GM12878 (cell line): ENCODE measurements around the gene CNR1. TPM values are rescaled to one million over a fixed set of nuclear protein-coding genes. Genes with fewer than 3 reads are reported as not detected.

Experiments
- ATAC-seq: fragments of 200-7000 bp; cut with Tn5 transposase; 3 replicates; pipeline ENCODE4 v1.9.1; 2020; ENCODE audit warnings: mild to moderate bottlenecking, moderate library complexity
- BruUV-seq: library from RNA; stranded (reverse); fragments of 400-500 nt; replicated peaks from 2 replicates; lab custom pipeline; 2021; lab: Mats Ljungman, UMichigan
- CTCF ChIA-PET: fragments of 300-600 bp; sonication (Branson Sonifier 250); formaldehyde crosslinking; extraction: SDS; loops from one replicate; lab custom pipeline; 2021; ENCODE audit warnings: inconsistent platforms; lab: Yijun Ruan, JAX
- POLR2A ChIA-PET: fragments of 350-600 bp; formaldehyde crosslinking; extraction: SDS; loops from one replicate; lab custom pipeline; 2021; ENCODE audit warnings: inconsistent platforms; lab: Charles Lee
- RAD21 ChIA-PET: fragments of 300-600 bp; sonication (Branson Sonifier 250); formaldehyde crosslinking; loops from one replicate; lab custom pipeline; 2023; ENCODE audit warnings: antibody characterized with exemption; ENCODE audit not compliant: unreplicated experiment; lab: Charles Lee
- SMC1A ChIA-PET: fragments of 300-600 bp; sonication (Branson Sonifier 250); formaldehyde crosslinking; loops from one replicate; lab custom pipeline; 2023; ENCODE audit not compliant: unreplicated experiment, uncharacterized antibody; lab: Charles Lee
- DNase-seq: peaks from one replicate; pipeline ENCODE4 v3.0.0-alpha.2; 2011; ENCODE audit warnings: low read depth, low spot score
- FAIRE-seq: peaks from 3 replicates; lab custom pipeline; 2011; peaks lifted over from hg19 to GRCh38; lab: Jason Lieb, UNC
- H2AFZ ChIP-seq: 2 replicates; pipeline ENCODE4 v1.6.0; 2011; ENCODE audit warnings: low read depth, low read length, control low read depth; ENCODE audit not compliant: control insufficient read depth
- H3K27ac ChIP-seq: 2 replicates; pipeline ENCODE4 v1.5.1; 2011; ENCODE audit warnings: control low read depth; ENCODE audit not compliant: control insufficient read depth, insufficient read depth
- H3K27me3 ChIP-seq, 2 experiments: replicated peaks in 1 of 2; 2 replicates each; pipeline versions ENCODE4 v1.6.0 to v1.6.1; 2011; ENCODE audit warnings: low read length in 1 of 2; ENCODE audit not compliant: control insufficient read depth in 2 of 2, insufficient read depth in 2 of 2
- H3K36me3 ChIP-seq, 2 experiments: 2 replicates each; pipeline ENCODE4 v1.5.1; 2011; ENCODE audit warnings: low read length in 1 of 2; ENCODE audit not compliant: control insufficient read depth in 2 of 2, insufficient read depth in 2 of 2
- H3K4me1 ChIP-seq: 2 replicates; pipeline ENCODE4 v1.6.1; 2011; ENCODE audit warnings: mild to moderate bottlenecking, low read length, moderate library complexity, mixed read lengths; ENCODE audit not compliant: control insufficient read depth, insufficient read depth
- H3K4me2 ChIP-seq: 2 replicates; pipeline ENCODE4 v1.6.0; 2011; ENCODE audit warnings: control low read depth; ENCODE audit not compliant: control insufficient read depth, insufficient read depth
- H3K4me3 ChIP-seq: fragments of 200-600 bp; sonication (generic); 2 replicates; pipeline ENCODE4 v1.5.1; 2016
- H3K79me2 ChIP-seq: 2 replicates; pipeline ENCODE4 v1.6.0; 2011; ENCODE audit warnings: low read length; ENCODE audit not compliant: control insufficient read depth, insufficient read depth
- H3K9ac ChIP-seq: 2 replicates; pipeline ENCODE4 v1.8.0; 2011; ENCODE audit warnings: low read length, control low read depth, mixed read lengths; ENCODE audit not compliant: control insufficient read depth, insufficient read depth
- H3K9me3 ChIP-seq: replicated peaks from 3 replicates; pipeline ENCODE4 v1.5.1; 2011; ENCODE audit warnings: mild to moderate bottlenecking, low read length; ENCODE audit not compliant: control insufficient read depth, insufficient read depth
- H4K20me1 ChIP-seq: 2 replicates; pipeline ENCODE4 v1.6.0; 2011; ENCODE audit not compliant: control insufficient read depth, insufficient read depth
- BRCA1 ChIP-seq: IDR thresholded peaks from 2 replicates; pipeline ENCODE4 v1.6.1; 2011; ENCODE audit warnings: low read depth, low read length, improper control_type of control experiment
- FOXM1 ChIP-seq: IDR thresholded peaks from 2 replicates; pipeline ENCODE4 v1.6.1; 2012; ENCODE audit warnings: low read depth, mild to moderate bottlenecking, inconsistent platforms, low read length, moderate library complexity
- HDAC2 ChIP-seq: fragments of 200-600 bp; sonication (generic); IDR thresholded peaks from 2 replicates; pipeline ENCODE4 v1.6.1; 2017
- MEF2B ChIP-seq: fragments of 450-650 bp; IDR thresholded peaks from 2 replicates; pipeline ENCODE4 v1.6.1; 2018; ENCODE audit warnings: mild to moderate bottlenecking, moderate library complexity; ENCODE audit not compliant: partially characterized antibody, poor library complexity, severe bottlenecking
- RAD21 ChIP-seq: IDR thresholded peaks from 2 replicates; pipeline ENCODE4 v1.6.1; 2011; ENCODE audit warnings: mild to moderate bottlenecking, low read depth, low read length, moderate library complexity; ENCODE audit not compliant: insufficient read depth
- SP1 ChIP-seq: IDR thresholded peaks from one replicate; pipeline ENCODE4 v1.6.1; 2011; ENCODE audit warnings: low read depth, low read length
- TAF1 ChIP-seq: IDR thresholded peaks from 2 replicates; pipeline ENCODE4 v1.6.1; 2011; ENCODE audit warnings: mild to moderate bottlenecking, low read depth, low read length, borderline replicate concordance
- WGBS: methylation state at CpG from one replicate; pipeline ENCODE4 v1.1.6; 2016; ENCODE audit warnings: low lambda C conversion rate; ENCODE audit not compliant: insufficient replicate concordance, insufficient coverage; ENCODE audit errors: missing lambda C conversion rate; 5-methylcytosine and 5-hydroxymethylcytosine counted together
- in situ Hi-C: fragments of 300-500 bp; cut with MboI; formaldehyde crosslinking; loops from 9 replicates; pipeline ENCODE4 v1.14.3; 2018; ENCODE audit warnings: mixed read lengths
- intact Hi-C: fragments of 100-400 bp; cut with micrococcal nuclease; formaldehyde crosslinking; loops from one replicate; pipeline ENCODE4 v1.14.2; 2022; ENCODE audit not compliant: unreplicated experiment
- polyA plus RNA-seq, 11 experiments: library from polyadenylated mRNA; depleted of rRNA in 4 of 11; unstranded in 6 of 11; stranded (reverse) in 5 of 11; fragments of >200 nt; fragmentation: Nextera tagmentation in 4 of 11; fragmentation: Illumina TruSeq in 1 of 11; extraction: Ambion mirVana in 4 of 11; extraction: Trizol in 1 of 11; gene quantifications; 1 replicate in 1 of 11; 2 replicates in 10 of 11; pipeline versions ENCODE4 v1.2.1 to v1.2.3, GENCODE V29; 2011 to 2016; ENCODE audit warnings: inconsistent platforms in 2 of 11, missing spikeins in 2 of 11, low read depth in 1 of 11
- total RNA-seq, 4 experiments: library from RNA; depleted of rRNA in 3 of 4; stranded (reverse); fragments of >200 nt in 3 of 4; fragmentation: Illumina TruSeq in 1 of 4; extraction: Trizol in 1 of 4; gene quantifications; 2 replicates each; pipeline versions ENCODE4 v1.2.1 to v1.2.3, GENCODE V29; 2013 to 2021
- TF ChIP-seq, protein P1 (sequence below): fragments of 150-350 bp; IDR thresholded peaks from 2 replicates; pipeline ENCODE4 v1.6.1; 2014; ENCODE audit warnings: mild to moderate bottlenecking, low read depth, low read length
- TF ChIP-seq, protein P2 (sequence below): IDR thresholded peaks from 2 replicates; pipeline ENCODE4 v1.6.1; 2012; ENCODE audit warnings: improper control_type of control experiment, low read depth, low read length; ENCODE audit not compliant: insufficient replicate concordance

The CNR1 gene
- total and polyA plus RNA-seq, 10 of the 15 experiments (the other 5 are each of a cell fraction or from before 2014, with no cell fraction given), result 2.2 to 15.4 (median 8.5) TPM

GRCh38 chr6:88115307-88115706 lies 50.8 kb downstream of the CNR1 start:
- no peaks in the 10 kb centered on the region for H3K36me3 ChIP-seq
- no peaks in the 10 kb centered on the region for H4K20me1 ChIP-seq
- WGBS, result 0% methylated on average over 2 of the region's 2 CpGs
- ChIA-PET SMC1A (interaction anchor here (0.6 to 2.1 kb wide), 11 partner anchors 9 to 187 kb away, joined by 3 to 7 read pairs (median 3); partner anchors contain the start of gene CNR1), POLR2A (interaction anchor here (0.9 kb wide), 1 partner anchor 12 kb away, joined by 3 read pairs; no protein-coding TSS in a partner anchor)
- H3K79me2 ChIP-seq, result no peaks in the 10 kb centered on the region
- intact Hi-C loops, result no loop called here
- no peaks in the 10 kb centered on the region; a peak in 1 of 4 replicates for H3K27me3 ChIP-seq
- no peak overlapping the region for H3K4me3 ChIP-seq
- in situ Hi-C loops, result no loop called here
- ATAC-seq, result peak; percentile 65
- H3K9me3 ChIP-seq, result no peaks in the 10 kb centered on the region; the same call in 2 of the 3 replicates
- 0 out of 2 replicates have a peak overlapping the region, but pooled peaks have one; percentile 15 for H3K27ac ChIP-seq
- no peak for FAIRE-seq
- TSS peak; percentile 87 for BruUV-seq
- H3K9ac ChIP-seq, result no peak overlapping the region
- no peak for TF ChIP-seq RAD21
- peak; percentile 20 for TF ChIP-seq MEF2B
- no peak for TF ChIP-seq HDAC2
- TF ChIP-seq, all 136 proteins: peak for 1
- no peaks in the 10 kb centered on the region for H3K4me1 ChIP-seq
- DNase-seq, result no peak
- ChIA-PET CTCF (interaction anchor here (1.4 to 1.6 kb wide), 2 partner anchors 18 to 26 kb away, joined by 3 to 5 read pairs; no protein-coding TSS in a partner anchor), RAD21 (interaction anchor here (0.9 to 1.3 kb wide), 3 partner anchors 26 to 50 kb away, joined by 3 to 6 read pairs (median 3); no protein-coding TSS in a partner anchor)
- no peak overlapping the region for H2AFZ ChIP-seq
- no peak overlapping the region for H3K4me2 ChIP-seq

DNA sequence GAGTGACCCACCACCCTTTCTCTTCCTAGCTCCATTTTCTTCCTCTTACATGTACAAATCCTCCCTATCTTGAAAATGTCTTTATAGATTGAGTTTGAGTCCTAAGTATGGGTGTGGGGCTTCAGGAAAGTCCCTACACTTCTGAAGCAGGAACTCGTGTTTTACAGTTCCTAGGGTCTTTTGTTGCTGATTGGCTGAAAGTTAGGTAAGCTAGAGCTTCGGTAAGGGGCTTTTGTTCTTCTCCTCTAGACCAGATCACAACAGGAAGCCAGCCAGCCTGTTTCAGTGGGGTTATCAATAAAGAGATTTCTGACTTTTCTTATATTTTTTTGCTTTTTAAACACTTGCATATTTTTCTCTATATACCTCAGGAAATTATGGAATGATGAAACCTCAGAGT lies 51.3 kb downstream of the CNR1 start:
- H3K27ac ChIP-seq, result peak overlapping the region; percentile 15; the same call in 1 of the 2 replicates
- ChIA-PET RAD21 (interaction anchor here (0.9 to 1.2 kb wide), 2 partner anchors 27 to 50 kb away, joined by 3 to 6 read pairs; no protein-coding TSS in a partner anchor), POLR2A (no interaction called here), CTCF (interaction anchor here (1.6 kb wide), 1 partner anchor 27 kb away, joined by 5 read pairs; no protein-coding TSS in a partner anchor), SMC1A (interaction anchor here (0.6 to 2.1 kb wide), 10 partner anchors 9 to 186 kb away, joined by 3 to 7 read pairs (median 4); partner anchors contain the start of gene CNR1)
- no peak overlapping the region; the same call in 1 of the 2 replicates for H2AFZ ChIP-seq
- no peak overlapping the region; the same call in 1 of the 2 replicates for H3K4me2 ChIP-seq
- intact Hi-C loops, result no loop called here
- H3K4me1 ChIP-seq, result no peaks in the 10 kb centered on the region
- H3K9me3 ChIP-seq, result no peaks in the 10 kb centered on the region; the same call in 2 of the 3 replicates
- H3K9ac ChIP-seq, result no peak overlapping the region
- FAIRE-seq, result peak; percentile 82
- WGBS, result 0% methylated on average over 2 of the region's 2 CpGs
- in situ Hi-C loops, result no loop called here
- no peak overlapping the region for H3K4me3 ChIP-seq
- no peaks in the 10 kb centered on the region; a peak in 1 of 4 replicates for H3K27me3 ChIP-seq
- BruUV-seq, result no TSS peak
- no peak for DNase-seq
- H4K20me1 ChIP-seq, result no peaks in the 10 kb centered on the region
- ATAC-seq, result peak; percentile 93
- H3K79me2 ChIP-seq, result no peaks in the 10 kb centered on the region
- no peaks in the 10 kb centered on the region for H3K36me3 ChIP-seq
- TF ChIP-seq TAF1 (no peak), FOXM1 (0 out of 2 replicates have a peak, but pooled peaks have one; percentile 35), SP1 (no peak), BRCA1 (no peak)
- TF ChIP-seq, protein P1, sequence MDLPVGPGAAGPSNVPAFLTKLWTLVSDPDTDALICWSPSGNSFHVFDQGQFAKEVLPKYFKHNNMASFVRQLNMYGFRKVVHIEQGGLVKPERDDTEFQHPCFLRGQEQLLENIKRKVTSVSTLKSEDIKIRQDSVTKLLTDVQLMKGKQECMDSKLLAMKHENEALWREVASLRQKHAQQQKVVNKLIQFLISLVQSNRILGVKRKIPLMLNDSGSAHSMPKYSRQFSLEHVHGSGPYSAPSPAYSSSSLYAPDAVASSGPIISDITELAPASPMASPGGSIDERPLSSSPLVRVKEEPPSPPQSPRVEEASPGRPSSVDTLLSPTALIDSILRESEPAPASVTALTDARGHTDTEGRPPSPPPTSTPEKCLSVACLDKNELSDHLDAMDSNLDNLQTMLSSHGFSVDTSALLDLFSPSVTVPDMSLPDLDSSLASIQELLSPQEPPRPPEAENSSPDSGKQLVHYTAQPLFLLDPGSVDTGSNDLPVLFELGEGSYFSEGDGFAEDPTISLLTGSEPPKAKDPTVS, result no peak
- TF ChIP-seq, protein P2, sequence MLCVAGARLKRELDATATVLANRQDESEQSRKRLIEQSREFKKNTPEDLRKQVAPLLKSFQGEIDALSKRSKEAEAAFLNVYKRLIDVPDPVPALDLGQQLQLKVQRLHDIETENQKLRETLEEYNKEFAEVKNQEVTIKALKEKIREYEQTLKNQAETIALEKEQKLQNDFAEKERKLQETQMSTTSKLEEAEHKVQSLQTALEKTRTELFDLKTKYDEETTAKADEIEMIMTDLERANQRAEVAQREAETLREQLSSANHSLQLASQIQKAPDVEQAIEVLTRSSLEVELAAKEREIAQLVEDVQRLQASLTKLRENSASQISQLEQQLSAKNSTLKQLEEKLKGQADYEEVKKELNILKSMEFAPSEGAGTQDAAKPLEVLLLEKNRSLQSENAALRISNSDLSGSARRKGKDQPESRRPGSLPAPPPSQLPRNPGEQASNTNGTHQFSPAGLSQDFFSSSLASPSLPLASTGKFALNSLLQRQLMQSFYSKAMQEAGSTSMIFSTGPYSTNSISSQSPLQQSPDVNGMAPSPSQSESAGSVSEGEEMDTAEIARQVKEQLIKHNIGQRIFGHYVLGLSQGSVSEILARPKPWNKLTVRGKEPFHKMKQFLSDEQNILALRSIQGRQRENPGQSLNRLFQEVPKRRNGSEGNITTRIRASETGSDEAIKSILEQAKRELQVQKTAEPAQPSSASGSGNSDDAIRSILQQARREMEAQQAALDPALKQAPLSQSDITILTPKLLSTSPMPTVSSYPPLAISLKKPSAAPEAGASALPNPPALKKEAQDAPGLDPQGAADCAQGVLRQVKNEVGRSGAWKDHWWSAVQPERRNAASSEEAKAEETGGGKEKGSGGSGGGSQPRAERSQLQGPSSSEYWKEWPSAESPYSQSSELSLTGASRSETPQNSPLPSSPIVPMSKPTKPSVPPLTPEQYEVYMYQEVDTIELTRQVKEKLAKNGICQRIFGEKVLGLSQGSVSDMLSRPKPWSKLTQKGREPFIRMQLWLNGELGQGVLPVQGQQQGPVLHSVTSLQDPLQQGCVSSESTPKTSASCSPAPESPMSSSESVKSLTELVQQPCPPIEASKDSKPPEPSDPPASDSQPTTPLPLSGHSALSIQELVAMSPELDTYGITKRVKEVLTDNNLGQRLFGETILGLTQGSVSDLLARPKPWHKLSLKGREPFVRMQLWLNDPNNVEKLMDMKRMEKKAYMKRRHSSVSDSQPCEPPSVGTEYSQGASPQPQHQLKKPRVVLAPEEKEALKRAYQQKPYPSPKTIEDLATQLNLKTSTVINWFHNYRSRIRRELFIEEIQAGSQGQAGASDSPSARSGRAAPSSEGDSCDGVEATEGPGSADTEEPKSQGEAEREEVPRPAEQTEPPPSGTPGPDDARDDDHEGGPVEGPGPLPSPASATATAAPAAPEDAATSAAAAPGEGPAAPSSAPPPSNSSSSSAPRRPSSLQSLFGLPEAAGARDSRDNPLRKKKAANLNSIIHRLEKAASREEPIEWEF, result peak; percentile 23
